Left lung (tissue), 10 donors: ENCODE results near the gene NDUFAF2. TPM values are rescaled to one million over a fixed set of nuclear protein-coding genes. Genes with fewer than 3 reads are reported as not detected.

Source experiments
- ATAC-seq: fragments of 200-7000 bp; cut with Tn5 transposase; one replicate; pipeline ENCODE4 v1.9.1; 2020; ENCODE audit warnings: moderate library complexity
- DNase-seq, 4 donors: peaks; one replicate each; pipeline ENCODE4 v3.0.0-alpha.2; 2013 to 2020
- H3K27ac ChIP-seq, 2 donors: fragments of 200-600 bp; sonication (generic) in 1 of 2; one replicate each; pipeline versions ENCODE4 v1.5.0 to v1.8.0; 2020 to 2021
- H3K27me3 ChIP-seq, 2 donors: fragments of 200-600 bp; sonication (generic) in 1 of 2; one replicate each; pipeline versions ENCODE4 v1.5.0 to v1.8.0; 2020 to 2021
- H3K36me3 ChIP-seq, 2 donors: fragments of 200-600 bp; sonication (generic) in 1 of 2; one replicate each; pipeline versions ENCODE4 v1.5.0 to v1.8.0; 2020 to 2021
- H3K4me1 ChIP-seq, 2 donors: fragments of 200-600 bp; one replicate each; pipeline ENCODE4 v1.8.0; 2021
- H3K4me3 ChIP-seq, 2 donors: fragments of 200-600 bp; sonication (generic) in 1 of 2; one replicate each; pipeline versions ENCODE4 v1.5.0 to v1.8.0; 2020 to 2021; ENCODE audit warnings: mild to moderate bottlenecking in 1 of 2
- H3K9me3 ChIP-seq, 2 donors: fragments of 200-600 bp; sonication (generic) in 1 of 2; one replicate each; pipeline versions ENCODE4 v1.5.0 to v1.8.0; 2020 to 2021
- intact Hi-C, 2 donors: fragments of 100-400 bp; cut with DNase I; formaldehyde crosslinking; loops; one replicate each; pipeline versions ENCODE4 v1.11.2 to v1.14.2; 2022
- polyA plus RNA-seq, 6 donors: library from polyadenylated mRNA; unstranded; fragments of 120-200 nt; gene quantifications; one replicate each; pipeline ENCODE4 v1.2.1, GENCODE V29; 2013; ENCODE audit not compliant: insufficient read length in 6 of 6
- total RNA-seq, 2 donors: library from RNA; stranded (reverse); fragmentation: NEBNext Ultra II Directional; extraction: Animal tissue kit (Norgen Biotek cat#: 25700); gene quantifications; one replicate each; pipeline ENCODE4 v1.2.1, GENCODE V29; 2021
- TF ChIP-seq, protein P1 (sequence below), 2 donors: fragments of 200-600 bp; sonication (generic) in 1 of 2; IDR thresholded peaks; one replicate each; pipeline versions ENCODE4 v1.5.0 to v1.8.0; 2021; ENCODE audit warnings: antibody characterized with exemption in 2 of 2
- donor health status: DM: no; HTN: yes; CAD: no.
- donor health status: DM: no; HTN: no; CAD: no.

The NDUFAF2 gene
- total and polyA plus RNA-seq, 8 donors = 18.4 to 32.7 (median 28.6) TPM

DNA sequence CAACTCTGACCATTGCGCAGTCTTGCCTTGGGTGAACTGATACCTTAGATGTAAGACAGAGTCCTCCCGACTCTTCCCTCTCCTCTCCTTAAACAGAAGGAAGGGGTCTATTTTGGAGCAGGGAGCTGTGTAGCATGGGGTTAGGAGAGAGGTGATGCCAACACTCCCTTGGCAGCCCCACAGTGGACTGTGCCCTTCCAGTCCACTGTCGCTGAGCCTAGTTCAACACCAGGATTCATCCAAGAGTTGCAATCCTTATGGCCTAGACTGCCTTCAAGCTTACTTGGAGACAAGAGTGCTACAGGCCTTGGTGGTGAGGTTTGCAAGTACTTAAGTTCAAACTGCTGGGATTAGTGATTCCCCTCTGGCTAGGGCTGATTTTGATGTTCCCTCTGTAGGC lies 51.4 kb downstream of the NDUFAF2 start:
- Histone ChIP-seq H3K9me3 (peaks cover 0 to 19% of the 10 kb centered on the region in 2 donors), H3K36me3 (peaks cover 0 to 13% of the 10 kb centered on the region in 2 donors), H3K27me3 (no peaks in the 10 kb centered on the region), H3K4me3 (no peak overlapping the region), H3K27ac (no peak overlapping the region), H3K4me1 (no peaks in the 10 kb centered on the region)
- intact Hi-C loops = no loop called here
- ATAC-seq (no peak), DNase-seq (no peak)
- TF ChIP-seq, protein P1, sequence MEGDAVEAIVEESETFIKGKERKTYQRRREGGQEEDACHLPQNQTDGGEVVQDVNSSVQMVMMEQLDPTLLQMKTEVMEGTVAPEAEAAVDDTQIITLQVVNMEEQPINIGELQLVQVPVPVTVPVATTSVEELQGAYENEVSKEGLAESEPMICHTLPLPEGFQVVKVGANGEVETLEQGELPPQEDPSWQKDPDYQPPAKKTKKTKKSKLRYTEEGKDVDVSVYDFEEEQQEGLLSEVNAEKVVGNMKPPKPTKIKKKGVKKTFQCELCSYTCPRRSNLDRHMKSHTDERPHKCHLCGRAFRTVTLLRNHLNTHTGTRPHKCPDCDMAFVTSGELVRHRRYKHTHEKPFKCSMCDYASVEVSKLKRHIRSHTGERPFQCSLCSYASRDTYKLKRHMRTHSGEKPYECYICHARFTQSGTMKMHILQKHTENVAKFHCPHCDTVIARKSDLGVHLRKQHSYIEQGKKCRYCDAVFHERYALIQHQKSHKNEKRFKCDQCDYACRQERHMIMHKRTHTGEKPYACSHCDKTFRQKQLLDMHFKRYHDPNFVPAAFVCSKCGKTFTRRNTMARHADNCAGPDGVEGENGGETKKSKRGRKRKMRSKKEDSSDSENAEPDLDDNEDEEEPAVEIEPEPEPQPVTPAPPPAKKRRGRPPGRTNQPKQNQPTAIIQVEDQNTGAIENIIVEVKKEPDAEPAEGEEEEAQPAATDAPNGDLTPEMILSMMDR (IDR thresholded peaks at IDR 0.05) = no peak

- H3K4me1 ChIP-seq = no peaks in the 10 kb centered on the region
- H3K36me3 ChIP-seq = peaks cover 0 to 13% of the 10 kb centered on the region in 2 donors
- H3K4me3 ChIP-seq = no peak overlapping the region
- intact Hi-C loops = no loop called here
- DNase-seq (no peak), ATAC-seq (no peak)
- peaks cover 0 to 18% of the 10 kb centered on the region in 2 donors for H3K9me3 ChIP-seq
- TF ChIP-seq, protein P1 (IDR thresholded peaks at IDR 0.05) = no peak
- H3K27ac ChIP-seq = no peak overlapping the region
- no peaks in the 10 kb centered on the region for H3K27me3 ChIP-seq
Observed at GRCh38 chr5:60997721-60998120, 52.7 kb downstream of the NDUFAF2 start.

DNA sequence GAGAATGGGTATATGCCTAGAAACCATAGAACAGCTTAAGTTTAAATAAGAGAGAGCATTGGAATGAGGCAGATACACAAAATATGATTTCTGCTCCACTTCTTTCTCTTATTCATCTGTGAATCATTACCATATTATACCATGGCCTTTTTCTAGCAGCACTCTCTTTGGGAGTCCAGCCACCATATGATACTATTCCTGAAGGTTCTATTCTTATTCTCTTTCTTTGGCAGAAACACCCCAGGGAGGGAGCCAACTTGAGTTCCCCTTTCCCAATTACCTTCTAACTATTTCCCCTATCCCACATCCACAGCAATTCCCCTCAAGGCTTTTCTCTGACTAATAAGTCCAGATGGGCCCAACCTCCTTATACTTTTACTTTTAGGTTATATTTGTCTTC lies 55.9 kb downstream of the NDUFAF2 start:
- DNase-seq (no peak), ATAC-seq (no peak)
- intact Hi-C loops = no loop called here
- Histone ChIP-seq H3K4me1 (no peaks in the 10 kb centered on the region), H3K27ac (no peak overlapping the region), H3K4me3 (no peak overlapping the region), H3K9me3 (no peaks in the 10 kb centered on the region), H3K36me3 (no peaks in the 10 kb centered on the region), H3K27me3 (no peaks in the 10 kb centered on the region)
- TF ChIP-seq, protein P1 (IDR thresholded peaks at IDR 0.05) = no peak

- Histone ChIP-seq H3K4me3 (no peak overlapping the region), H3K27me3 (no peaks in the 10 kb centered on the region), H3K9me3 (peaks cover 0 to 1% of the 10 kb centered on the region in 2 donors), H3K4me1 (no peaks in the 10 kb centered on the region), H3K36me3 (no peaks in the 10 kb centered on the region), H3K27ac (no peak overlapping the region)
- no peak for ATAC-seq
- intact Hi-C loops = no loop called here
- no peak for DNase-seq
- TF ChIP-seq, protein P1 (IDR thresholded peaks at IDR 0.05) = no peak
Observed at GRCh38 chr5:61001647-61002046, 56.6 kb downstream of the NDUFAF2 start.

GRCh38 chr5:61002611-61003355 lies 57.8 kb downstream of the NDUFAF2 start:
- no peaks in the 10 kb centered on the region for H3K27me3 ChIP-seq
- ATAC-seq = no peak
- no peak for DNase-seq
- H3K9me3 ChIP-seq = peaks cover 0 to 3% of the 10 kb centered on the region in 2 donors
- no peaks in the 10 kb centered on the region for H3K36me3 ChIP-seq
- TF ChIP-seq, protein P1 (IDR thresholded peaks at IDR 0.05) = no peak
- no peak overlapping the region for H3K4me3 ChIP-seq
- no peaks in the 10 kb centered on the region for H3K4me1 ChIP-seq
- intact Hi-C loops = no loop called here
- no peak overlapping the region for H3K27ac ChIP-seq
